Effector memory CD8-positive, alpha-beta T cell (primary cell): ENCODE measurements around the gene NCDN.

Experiments used
- ATAC-seq: fragments of 150-1000 bp; cut with Tn5 transposase; replicated peaks from 2 replicates; pipeline ENCODE4 v1.10.0; 2021; ENCODE audit warnings: mild to moderate bottlenecking, moderate library complexity
- DNase-seq, 3 experiments: peaks; one replicate each; pipeline ENCODE4 v3.0.0; 2021
- H3K27ac Mint-ChIP-seq, 2 donors: one replicate each; pipeline ENCODE4 v1.8.0; 2022; ENCODE audit warnings: mild to moderate bottlenecking in 2 of 2, mixed read lengths in 2 of 2, moderate library complexity in 2 of 2
- H3K27me3 Mint-ChIP-seq, 2 donors: one replicate each; pipeline ENCODE4 v1.8.0; 2022; ENCODE audit warnings: mixed read lengths in 2 of 2
- H3K36me3 Mint-ChIP-seq: one replicate; pipeline ENCODE4 v1.8.0; 2022; ENCODE audit warnings: mild to moderate bottlenecking, moderate library complexity, mixed read lengths; ENCODE audit not compliant: insufficient read depth
- H3K4me1 Mint-ChIP-seq, 2 donors: one replicate each; pipeline ENCODE4 v1.8.0; 2022; ENCODE audit warnings: low read depth in 2 of 2, mixed read lengths in 2 of 2
- H3K4me3 Mint-ChIP-seq, 2 donors: one replicate each; pipeline ENCODE4 v1.8.0; 2022; ENCODE audit warnings: mild to moderate bottlenecking in 2 of 2, mixed read lengths in 2 of 2, moderate library complexity in 2 of 2
- H3K9me3 Mint-ChIP-seq, 2 donors: one replicate each; pipeline ENCODE4 v1.8.0; 2022; ENCODE audit warnings: mixed read lengths in 2 of 2

The NCDN gene

DNA sequence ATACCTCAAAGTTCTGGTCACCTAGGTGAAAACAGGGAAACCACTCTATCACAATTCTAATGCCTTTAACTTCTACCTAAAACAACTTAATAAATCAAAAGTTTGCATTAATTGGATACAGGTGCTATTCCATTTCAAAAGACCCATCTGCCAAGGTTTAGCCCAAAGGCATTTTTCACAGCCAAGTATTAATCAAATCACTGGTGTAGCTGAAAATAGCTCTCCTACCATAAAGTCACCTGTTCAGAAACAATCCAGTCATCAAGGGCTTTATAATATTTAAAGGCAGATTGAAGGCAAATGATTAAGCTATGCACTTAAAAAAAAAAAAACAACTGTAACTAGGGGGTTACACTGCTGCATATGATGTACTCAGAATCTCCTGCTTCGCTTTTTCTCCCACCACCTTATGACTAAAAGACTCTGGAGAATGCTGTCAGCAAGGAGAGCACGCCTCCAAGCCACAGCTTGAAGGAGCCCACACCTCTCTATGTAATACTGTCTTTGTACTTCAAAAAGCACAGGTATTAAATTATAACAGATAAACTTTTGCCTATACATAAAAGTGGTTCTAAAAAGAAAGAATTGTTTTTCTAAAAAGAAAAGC is 20.9 kb upstream of the NCDN start:
- peak overlapping the region; percentile 80 to 93 for H3K27ac Mint-ChIP-seq
- H3K4me1 Mint-ChIP-seq, result peaks cover 27 to 37% of the 10 kb centered on the region in 2 donors
- no peak for DNase-seq
- H3K4me3 Mint-ChIP-seq, result no peak overlapping the region
- ATAC-seq, result no peak
- no peaks in the 10 kb centered on the region for H3K27me3 Mint-ChIP-seq
- peaks cover 20% of the 10 kb centered on the region for H3K36me3 Mint-ChIP-seq
- no peaks in the 10 kb centered on the region for H3K9me3 Mint-ChIP-seq

DNA sequence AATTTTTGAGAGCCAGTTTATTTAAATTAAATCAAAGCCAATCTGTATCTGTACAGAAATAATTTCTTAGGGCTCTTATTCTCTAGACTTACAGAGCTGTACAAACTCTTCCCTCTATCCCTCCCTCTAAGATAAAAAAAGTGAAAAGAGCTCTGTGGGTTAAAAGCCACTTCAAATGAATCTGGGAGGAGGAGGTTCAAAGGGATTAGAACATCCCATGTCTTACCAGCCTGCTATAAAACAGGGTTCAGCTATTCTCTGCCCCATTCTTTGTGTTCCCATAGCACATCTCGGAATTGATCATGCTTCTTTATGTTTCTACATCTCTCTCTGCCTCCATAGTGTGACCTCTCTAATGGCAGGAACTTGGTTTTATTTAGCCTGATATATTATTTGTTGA is 19.8 kb upstream of the NCDN start:
- H3K27ac Mint-ChIP-seq, result peak overlapping the region; percentile 80 to 93
- no peaks in the 10 kb centered on the region for H3K9me3 Mint-ChIP-seq
- H3K4me1 Mint-ChIP-seq, result peaks cover 30 to 44% of the 10 kb centered on the region in 2 donors
- ATAC-seq, result no peak
- H3K36me3 Mint-ChIP-seq, result peaks cover 15% of the 10 kb centered on the region
- H3K27me3 Mint-ChIP-seq, result no peaks in the 10 kb centered on the region
- H3K4me3 Mint-ChIP-seq, result no peak overlapping the region
- DNase-seq, result no peak

DNA sequence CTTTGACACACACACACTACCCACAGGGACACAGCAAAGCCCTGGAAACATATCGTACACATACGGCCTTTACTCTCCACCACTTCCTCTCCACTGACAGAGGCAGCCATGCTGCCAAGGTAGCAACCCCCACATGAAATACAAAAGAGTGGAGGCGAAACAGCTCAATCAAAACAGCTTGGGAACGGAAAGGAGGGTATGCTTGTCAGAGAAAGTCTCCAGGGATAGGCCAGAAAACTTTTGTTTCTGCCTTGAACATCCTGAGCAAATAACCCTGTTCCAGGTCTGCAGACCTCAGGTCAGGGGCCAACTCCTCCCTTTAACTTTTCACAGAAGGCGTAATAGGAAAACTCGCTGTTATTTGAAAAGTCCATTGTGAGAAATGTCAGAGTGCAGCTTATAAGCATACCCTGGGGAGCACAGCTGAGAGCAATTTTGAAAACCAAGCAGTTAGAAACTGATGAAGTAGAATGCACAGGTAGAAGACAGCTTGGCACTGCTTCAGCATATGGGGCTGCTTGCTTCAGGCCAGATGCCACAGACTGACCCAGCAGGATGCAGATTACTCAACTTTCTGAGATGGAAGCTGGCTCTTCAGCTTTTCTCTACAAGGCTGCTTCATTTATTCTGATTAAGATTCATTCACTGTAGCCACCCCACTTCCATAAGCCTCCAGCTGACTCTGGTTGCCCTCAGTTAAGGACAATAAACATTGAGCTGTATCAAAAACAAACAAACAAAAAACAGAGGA is 18.4 kb upstream of the NCDN start:
- peak; percentile 95 for ATAC-seq

DNA sequence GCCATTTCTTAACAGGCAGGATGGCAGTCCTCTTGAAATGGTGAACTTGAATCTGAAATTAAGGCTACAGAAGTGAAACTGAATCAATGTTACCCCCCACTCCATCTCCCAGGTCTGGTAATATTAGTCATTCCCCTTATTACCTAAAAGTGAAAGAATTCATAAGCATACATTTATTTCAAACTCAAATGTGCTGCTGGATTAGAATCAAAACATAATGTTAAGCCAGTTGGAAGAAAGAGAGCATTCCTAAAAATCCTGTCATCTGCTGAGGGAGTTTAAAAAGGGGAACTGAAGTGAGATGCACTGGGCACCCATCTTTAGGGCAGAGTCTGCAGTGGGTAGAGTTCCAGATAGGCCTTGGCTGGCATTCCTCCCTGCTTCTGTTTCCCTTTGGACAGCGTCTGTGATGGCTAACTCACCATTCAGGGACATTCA is 17.8 kb upstream of the NCDN start:
- DNase-seq (no peak), ATAC-seq (no peak)
- Mint-ChIP-seq H3K4me3 (peak overlapping the region; percentile 55 to 78), H3K27ac (peak overlapping the region; percentile 80 to 93), H3K4me1 (peaks cover 29 to 56% of the 10 kb centered on the region in 2 donors), H3K36me3 (peaks cover 11% of the 10 kb centered on the region), H3K27me3 (no peaks in the 10 kb centered on the region), H3K9me3 (no peaks in the 10 kb centered on the region)

More for the DNA sequence above, 18.4 kb upstream of the NCDN start:
- H3K36me3 Mint-ChIP-seq, result peaks cover 16% of the 10 kb centered on the region
- H3K4me3 Mint-ChIP-seq, result peak overlapping the region; percentile 55 to 78
- peaks cover 26 to 53% of the 10 kb centered on the region in 2 donors for H3K4me1 Mint-ChIP-seq
- no peaks in the 10 kb centered on the region for H3K27me3 Mint-ChIP-seq
- H3K9me3 Mint-ChIP-seq, result no peaks in the 10 kb centered on the region
- DNase-seq, result peak in 1 of 3 experiments; percentile 34
- H3K27ac Mint-ChIP-seq, result peak overlapping the region; percentile 80 to 93

DNA sequence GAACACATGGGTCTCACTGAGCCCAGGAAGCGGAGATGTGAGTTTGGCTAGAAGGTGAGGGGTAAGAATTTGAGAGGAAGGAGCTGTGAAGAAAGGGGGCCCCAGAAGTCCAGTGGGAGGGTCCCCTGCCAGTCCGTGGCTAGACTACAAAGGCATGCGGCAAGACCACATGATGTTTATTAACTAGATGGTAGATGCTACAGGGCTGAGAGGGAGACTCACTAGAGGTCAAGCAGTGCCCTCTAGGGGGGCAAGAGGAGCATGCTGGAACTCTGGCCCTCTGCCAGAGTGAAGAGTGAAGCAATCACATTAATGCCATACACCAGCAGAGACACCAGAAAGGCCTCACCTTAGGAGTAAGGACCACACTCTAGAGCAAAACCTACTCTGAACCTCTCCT is 12.6 kb upstream of the NCDN start:
- no peaks in the 10 kb centered on the region for H3K9me3 Mint-ChIP-seq
- ATAC-seq, result peak; percentile 90
- H3K4me1 Mint-ChIP-seq, result peaks cover 22 to 52% of the 10 kb centered on the region in 2 donors
- peak overlapping the region; percentile 69 to 80 for H3K27ac Mint-ChIP-seq
- DNase-seq, result peak; percentile 45 to 48 (median 47)
- peaks cover 23% of the 10 kb centered on the region for H3K36me3 Mint-ChIP-seq
- H3K27me3 Mint-ChIP-seq, result no peaks in the 10 kb centered on the region
- H3K4me3 Mint-ChIP-seq, result no peak overlapping the region

DNA sequence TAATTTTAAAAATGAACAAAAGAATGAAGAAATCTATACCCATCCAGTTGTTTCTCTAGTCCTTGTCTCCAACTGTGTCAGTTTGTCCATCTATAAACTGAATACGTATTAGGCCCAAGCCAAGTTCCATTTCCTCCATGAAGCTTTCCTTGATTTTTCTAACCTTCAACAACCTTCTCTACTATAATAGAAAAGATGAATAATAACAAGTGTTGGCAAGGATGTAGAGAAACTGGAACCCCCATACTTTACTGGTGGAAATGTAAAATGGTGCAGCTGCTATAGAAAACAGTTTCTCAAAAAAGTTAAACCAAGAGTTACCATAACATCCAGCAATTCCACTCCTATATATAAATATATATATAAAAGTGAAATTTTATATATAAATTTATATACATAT is 11.0 kb upstream of the NCDN start:
- Mint-ChIP-seq H3K27ac (no peak overlapping the region), H3K4me1 (peaks cover 17 to 43% of the 10 kb centered on the region in 2 donors), H3K36me3 (peaks cover 30% of the 10 kb centered on the region), H3K4me3 (no peak overlapping the region), H3K9me3 (no peaks in the 10 kb centered on the region), H3K27me3 (no peaks in the 10 kb centered on the region)
- ATAC-seq, result no peak
- DNase-seq, result no peak

DNA sequence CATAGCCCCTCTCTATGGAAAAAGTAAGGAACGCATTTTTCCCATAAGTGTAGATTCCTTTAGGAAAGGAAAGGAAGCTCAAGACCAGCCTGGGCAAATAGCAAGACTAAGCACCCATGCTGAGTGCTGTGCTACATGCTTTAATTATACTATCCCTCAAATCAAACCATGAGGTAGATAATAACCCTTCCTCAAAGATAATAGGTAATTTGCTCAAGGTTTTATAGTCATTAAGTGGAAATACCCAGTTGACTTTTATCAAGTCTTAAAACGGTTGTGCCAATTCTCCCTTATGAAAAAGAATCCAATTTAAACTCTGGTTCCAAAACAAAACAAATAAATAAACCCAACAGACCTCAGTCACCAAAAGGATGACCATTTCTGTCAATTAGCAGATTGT is 3.7 kb upstream of the NCDN start:
- Mint-ChIP-seq H3K4me1 (peaks cover 33 to 45% of the 10 kb centered on the region in 2 donors), H3K27ac (peak overlapping the region in 1 of 2 donors; percentile 39), H3K4me3 (no peak overlapping the region), H3K36me3 (peaks cover 60% of the 10 kb centered on the region), H3K9me3 (no peaks in the 10 kb centered on the region), H3K27me3 (no peaks in the 10 kb centered on the region)
- DNase-seq, result no peak
- ATAC-seq, result no peak

DNA sequence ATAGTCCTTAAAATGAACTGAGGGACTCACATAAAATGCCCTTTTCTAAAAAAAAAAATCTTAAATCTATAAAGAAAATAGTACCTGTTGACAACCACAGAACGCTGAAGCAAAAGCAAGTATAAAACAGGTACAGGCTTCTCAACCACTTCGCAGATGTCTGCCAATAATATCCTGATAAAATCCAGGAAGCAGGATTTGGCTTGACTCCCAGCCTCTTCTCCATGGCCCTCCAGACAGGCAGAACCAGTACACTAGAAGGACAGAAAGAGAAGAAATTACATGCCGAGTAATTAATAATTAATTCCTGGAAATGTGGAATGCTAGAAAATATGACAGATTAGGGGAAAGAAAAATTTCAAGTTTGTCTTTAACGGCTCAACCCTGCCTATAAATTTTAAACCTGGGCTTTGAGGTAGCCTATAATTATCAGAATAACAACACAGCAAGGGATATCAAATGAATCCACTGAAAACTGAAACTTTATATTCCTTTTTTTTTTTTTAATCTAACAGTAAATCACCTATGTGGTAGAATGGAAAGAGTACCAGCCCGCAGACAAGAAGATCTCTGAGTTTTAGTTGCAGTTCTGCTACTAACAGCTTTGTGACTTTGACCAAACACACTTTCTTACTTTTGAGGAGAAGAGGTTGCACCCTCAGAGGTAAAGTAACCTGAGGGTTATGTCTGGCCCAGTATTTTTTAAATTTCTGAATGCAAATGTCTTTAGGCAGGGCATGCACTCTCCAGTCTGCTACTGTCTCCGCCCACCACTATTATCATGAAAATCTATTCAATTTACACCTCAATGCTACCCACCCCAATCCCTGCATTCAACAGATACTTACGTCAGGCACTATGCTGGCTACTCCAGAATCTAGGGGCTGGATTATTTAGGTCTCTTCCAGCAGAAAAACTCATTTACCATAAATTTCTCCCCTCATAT is 3.1 kb upstream of the NCDN start:
- Mint-ChIP-seq H3K27ac (no peak overlapping the region), H3K4me1 (peaks cover 38 to 45% of the 10 kb centered on the region in 2 donors), H3K4me3 (peak overlapping the region; percentile 99), H3K27me3 (no peaks in the 10 kb centered on the region), H3K9me3 (no peaks in the 10 kb centered on the region), H3K36me3 (peaks cover 57% of the 10 kb centered on the region)
- no peak for ATAC-seq
- DNase-seq, result no peak

DNA sequence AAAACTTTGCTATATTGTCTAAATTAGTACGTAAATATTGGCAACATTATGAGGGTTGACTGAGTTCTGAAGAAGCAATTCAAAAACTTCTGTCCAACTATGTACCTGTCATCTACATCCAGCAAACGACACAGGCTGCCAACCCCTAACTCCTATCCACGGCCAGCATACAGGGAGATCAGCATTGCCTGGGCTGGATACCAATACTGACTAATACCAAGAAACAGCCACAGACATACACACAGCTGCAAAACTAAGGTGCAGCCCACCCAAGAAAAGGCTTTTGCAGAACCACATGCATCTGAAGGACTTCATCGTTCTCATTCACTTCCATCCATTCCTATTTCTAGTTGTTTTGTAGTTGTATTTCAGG is 2.4 kb upstream of the NCDN start:
- no peaks in the 10 kb centered on the region for H3K9me3 Mint-ChIP-seq
- H3K4me3 Mint-ChIP-seq, result peak overlapping the region; percentile 99
- ATAC-seq, result no peak
- H3K27me3 Mint-ChIP-seq, result no peaks in the 10 kb centered on the region
- H3K27ac Mint-ChIP-seq, result peak overlapping the region in 1 of 2 donors; percentile 97
- H3K4me1 Mint-ChIP-seq, result peaks cover 37 to 49% of the 10 kb centered on the region in 2 donors
- peaks cover 51% of the 10 kb centered on the region for H3K36me3 Mint-ChIP-seq
- no peak for DNase-seq

DNA sequence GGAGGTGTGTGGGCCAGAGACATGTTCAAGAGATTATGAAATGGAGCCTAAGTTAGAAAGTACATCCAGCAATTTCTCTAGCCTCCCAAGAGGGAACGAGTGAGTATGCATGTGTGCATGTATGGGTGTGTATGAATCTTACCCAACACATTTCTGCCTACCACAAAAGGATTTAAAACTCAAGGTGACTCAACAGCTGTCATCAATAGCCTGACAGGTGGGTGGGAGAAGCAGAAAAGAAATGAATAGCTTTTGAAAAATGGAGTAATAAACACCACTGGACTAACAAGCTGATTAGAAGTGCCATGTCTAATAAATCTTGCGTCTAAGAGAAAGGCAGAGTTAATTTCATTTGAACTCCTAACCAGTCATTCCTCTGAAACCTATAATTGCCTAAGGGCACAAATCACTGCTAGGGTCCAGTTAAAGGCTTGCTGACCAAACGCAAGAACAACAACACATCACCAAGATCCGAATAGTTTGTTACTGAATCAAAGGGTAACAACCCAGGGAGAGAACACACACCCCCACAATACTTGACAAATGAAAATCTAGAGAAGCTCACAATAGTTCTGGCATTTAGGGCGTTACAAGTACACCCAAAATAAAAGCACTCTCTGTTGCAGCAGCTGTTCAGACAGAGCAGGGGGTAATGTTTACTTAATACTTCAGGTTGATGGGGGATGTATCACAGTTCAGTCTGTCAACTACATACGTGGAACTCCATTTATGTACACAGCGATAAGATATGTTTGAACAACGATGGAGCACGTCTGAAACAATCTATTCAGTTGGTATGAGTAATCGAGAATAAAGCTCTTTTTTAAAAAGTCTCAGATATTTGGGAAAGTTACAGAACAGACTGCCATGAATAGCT is 1.8 kb upstream of the NCDN start:
- Mint-ChIP-seq H3K36me3 (peaks cover 48% of the 10 kb centered on the region), H3K27me3 (no peaks in the 10 kb centered on the region), H3K27ac (peak overlapping the region; percentile 97 to 99), H3K4me3 (peak overlapping the region; percentile 99), H3K4me1 (peaks cover 37 to 49% of the 10 kb centered on the region in 2 donors), H3K9me3 (no peaks in the 10 kb centered on the region)
- no peak for DNase-seq
- ATAC-seq, result no peak

DNA sequence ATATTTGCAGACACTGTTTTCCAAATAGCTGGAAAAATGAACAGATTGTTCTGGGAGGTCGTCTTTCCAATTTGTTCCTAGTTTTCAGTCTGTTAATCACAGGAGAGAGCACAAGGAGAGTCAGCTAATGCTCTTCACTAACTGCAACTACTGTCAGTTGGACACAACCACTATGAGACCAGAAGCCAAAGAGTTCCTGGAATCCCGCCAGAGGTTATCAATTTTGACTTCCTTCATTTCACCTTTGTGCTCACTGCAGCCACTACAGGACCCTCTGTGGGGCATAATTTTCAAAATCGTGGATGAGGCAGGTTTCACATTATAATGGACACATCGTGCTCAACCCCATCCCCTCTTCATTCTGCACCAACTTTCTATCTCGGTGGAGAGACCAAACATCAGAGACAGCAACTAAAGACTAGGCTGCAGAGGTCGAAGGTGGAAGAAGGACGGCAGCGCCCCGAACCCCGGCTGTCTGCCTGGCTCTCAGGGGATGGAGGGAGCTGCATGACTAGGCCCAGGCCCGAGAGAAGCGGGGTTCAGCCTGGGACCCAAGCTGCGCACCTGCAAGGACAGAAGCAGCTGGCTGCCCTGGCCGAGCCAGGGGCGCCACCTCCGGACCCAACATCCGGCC is 998 bp upstream of the NCDN start:
- ATAC-seq, result peak; percentile 1
- peak overlapping the region; percentile 99 for H3K4me3 Mint-ChIP-seq
- peaks cover 41% of the 10 kb centered on the region for H3K36me3 Mint-ChIP-seq

DNA sequence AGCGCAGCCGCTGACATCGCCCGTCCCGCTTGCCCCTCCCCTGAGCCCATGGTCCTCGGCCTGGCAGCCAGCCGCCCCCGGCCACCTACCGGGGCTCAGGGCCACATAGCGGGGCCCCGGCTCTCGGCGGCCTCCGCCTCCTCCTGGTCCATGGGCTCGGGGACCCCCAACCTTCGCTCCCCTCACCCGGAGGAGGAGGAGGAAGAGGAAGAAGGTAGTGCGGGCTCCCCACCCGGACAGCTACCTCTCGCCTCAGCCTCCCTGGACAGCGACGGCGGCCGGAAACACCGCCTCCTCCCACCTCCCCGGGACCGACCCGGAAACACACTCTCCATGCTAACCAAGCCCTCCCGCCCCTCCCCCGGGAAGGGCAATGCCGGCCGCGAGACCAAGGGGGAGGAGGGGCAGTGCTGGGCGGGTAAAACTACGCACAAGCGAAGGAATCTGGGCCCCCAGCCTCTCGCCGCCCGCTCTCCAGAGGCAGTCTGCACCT is 435 bp upstream of the NCDN start, which contains the start of gene KIAA0319L:
Gene KIAA0319L, minus strand, starts transcription at position 286 of the 493 bp plus-strand sequence. CDS start 2,912 bp downstream, outside the sequence.
- H3K4me3 Mint-ChIP-seq, result peak within 1 kb of the TSS; percentile 99
- H3K27ac Mint-ChIP-seq, result peak within 1 kb of the TSS; percentile 97 to 99
- no peaks in the 10 kb centered on the region for H3K9me3 Mint-ChIP-seq
- H3K27me3 Mint-ChIP-seq, result no peaks in the 10 kb centered on the region
- ATAC-seq (peak; percentile 65), DNase-seq (no peak)
- peaks cover 35% of the 10 kb centered on the region for H3K36me3 Mint-ChIP-seq
- H3K4me1 Mint-ChIP-seq, result peaks cover 46 to 52% of the 10 kb centered on the region in 2 donors

More for the DNA sequence above, 998 bp upstream of the NCDN start:
- no peaks in the 10 kb centered on the region for H3K9me3 Mint-ChIP-seq
- H3K27me3 Mint-ChIP-seq, result no peaks in the 10 kb centered on the region
- DNase-seq, result no peak
- peaks cover 42 to 51% of the 10 kb centered on the region in 2 donors for H3K4me1 Mint-ChIP-seq
- peak overlapping the region; percentile 97 to 99 for H3K27ac Mint-ChIP-seq
